Measurements from ENCODE around the gene OPRL1.
"Not testable (repeated sequence)": the region's sequence is repeated elsewhere in the genome, so short reads cannot be mapped to it uniquely, and the experiment has no call there.

OPRL1 gene

DNA sequence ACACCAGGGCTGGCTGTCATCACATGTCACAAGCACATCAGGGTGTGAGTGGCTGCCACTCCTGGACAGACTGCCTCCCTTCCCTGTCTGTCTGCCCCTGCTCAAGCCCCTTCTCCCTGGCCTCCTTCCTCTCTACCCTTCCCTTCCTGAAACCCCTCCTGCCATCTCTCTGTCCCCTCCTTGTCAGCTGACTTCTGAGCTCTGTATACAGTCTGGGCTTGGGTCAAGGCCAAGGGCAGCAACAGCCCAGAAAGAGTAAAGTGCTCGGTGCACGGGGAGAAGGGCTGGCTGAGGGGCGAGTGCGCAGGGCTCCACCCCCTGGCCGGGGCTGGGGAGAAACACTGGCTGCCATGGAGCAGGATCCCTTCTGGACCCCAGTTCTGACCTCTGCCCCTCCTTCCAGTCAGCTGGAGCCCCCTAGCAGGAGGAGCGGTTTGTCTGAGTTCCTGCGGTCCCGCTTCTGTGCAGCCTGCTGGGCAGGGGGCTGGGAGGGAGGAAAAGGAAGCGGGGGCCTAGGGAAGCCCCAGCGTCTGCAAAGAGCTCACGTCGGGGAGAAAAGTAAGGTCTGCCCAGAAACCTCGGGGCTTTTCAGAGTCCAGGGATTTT, 2.3 kb downstream of the OPRL1 start:
- no peaks in the 10 kb centered on the region for H3K36me3 ChIP-seq
- peak overlapping the region; percentile 58; the same call in 1 of the 2 replicates for H3K27ac ChIP-seq
- peak overlapping the region; percentile 73 for H3K4me3 ChIP-seq
- peaks cover 35% of the 10 kb centered on the region for H3K27me3 ChIP-seq
- TF ChIP-seq Cebpa-rat (IDR thresholded peaks at IDR 0.05) = no peak
- peaks cover 21% of the 10 kb centered on the region for H4K20me1 ChIP-seq
- H3K9me3 ChIP-seq = peaks cover 14% of the 10 kb centered on the region
- H3K4me1 ChIP-seq = peaks cover 62% of the 10 kb centered on the region
- H3K4me2 ChIP-seq = peak overlapping the region; percentile 99
- H3K9ac ChIP-seq = peak overlapping the region; percentile 55

DNA sequence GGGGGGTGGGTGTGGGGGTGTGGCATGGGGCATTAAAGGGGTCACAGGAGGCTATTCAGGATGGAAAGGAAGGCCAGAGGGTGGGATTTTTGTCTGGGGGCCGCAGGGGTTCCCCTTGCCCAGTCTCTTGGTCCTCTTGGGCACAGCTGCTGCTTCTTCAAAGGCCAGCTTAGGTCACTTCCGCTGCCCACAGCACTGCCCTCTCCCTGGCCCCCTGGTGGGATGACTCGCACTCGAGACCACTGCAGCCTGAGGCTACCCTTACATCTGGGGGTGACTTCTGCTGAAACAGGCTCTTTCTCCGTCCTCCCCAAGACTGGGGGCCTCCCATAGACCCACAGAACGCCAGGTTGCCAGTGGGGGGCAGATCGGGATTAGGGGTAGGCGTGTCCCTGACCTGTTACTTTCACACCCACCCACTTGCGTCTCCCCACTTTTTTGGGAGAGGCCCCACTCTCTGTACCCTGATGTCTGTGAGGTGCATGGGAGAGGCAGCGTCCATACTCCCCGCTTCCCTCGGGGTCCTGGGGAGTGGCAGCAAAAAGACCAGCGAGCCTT, 3.0 kb downstream of the OPRL1 start:
- peak overlapping the region; percentile 99 for H3K4me2 ChIP-seq
- no peaks in the 10 kb centered on the region for H3K36me3 ChIP-seq
- H4K20me1 ChIP-seq = peaks cover 21% of the 10 kb centered on the region
- H3K27me3 ChIP-seq = peaks cover 37% of the 10 kb centered on the region
- peaks cover 20% of the 10 kb centered on the region for H3K9me3 ChIP-seq
- H3K9ac ChIP-seq = peak overlapping the region; percentile 55; the same call in 1 of the 2 replicates
- no peak for TF ChIP-seq Cebpa-rat (IDR thresholded peaks at IDR 0.05)
- peaks cover 56% of the 10 kb centered on the region for H3K4me1 ChIP-seq
- H3K4me3 ChIP-seq = peak overlapping the region; percentile 73
- peak overlapping the region; percentile 30; the same call in 1 of the 2 replicates for H3K27ac ChIP-seq

DNA sequence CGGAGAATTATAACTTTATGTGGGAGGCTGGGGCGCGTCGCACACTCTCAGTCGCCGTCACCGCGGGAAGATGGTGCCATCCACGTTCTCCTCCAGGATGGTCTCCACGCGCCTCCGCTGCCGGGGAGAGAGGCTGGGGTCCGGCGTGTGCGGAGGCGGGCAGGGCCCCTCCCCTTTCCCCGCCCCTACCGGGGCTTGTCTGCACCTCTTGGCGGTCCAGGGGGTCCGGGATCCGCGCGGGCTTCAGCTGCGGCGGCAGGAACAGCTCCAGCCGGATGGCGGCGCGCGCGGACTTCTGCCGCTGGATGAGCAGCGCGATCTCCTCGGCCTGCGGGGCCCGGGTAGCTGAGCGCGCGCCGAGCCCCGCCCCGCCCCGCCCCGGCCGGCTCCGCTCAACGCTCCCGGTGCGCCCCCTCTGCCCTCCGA, 3.5 kb downstream of the OPRL1 start:
- Histone ChIP-seq H3K4me1 (peaks cover 52% of the 10 kb centered on the region), H3K27ac (peak overlapping the region; percentile 38; the same call in 1 of the 2 replicates), H3K9ac (peak overlapping the region; percentile 66), H3K4me3 (peak overlapping the region; percentile 73), H3K36me3 (no peaks in the 10 kb centered on the region), H3K9me3 (peaks cover 24% of the 10 kb centered on the region), H3K27me3 (peaks cover 42% of the 10 kb centered on the region), H4K20me1 (peaks cover 23% of the 10 kb centered on the region), H3K4me2 (peak overlapping the region; percentile 99)
- no peak for TF ChIP-seq Cebpa-rat (IDR thresholded peaks at IDR 0.05)

DNA sequence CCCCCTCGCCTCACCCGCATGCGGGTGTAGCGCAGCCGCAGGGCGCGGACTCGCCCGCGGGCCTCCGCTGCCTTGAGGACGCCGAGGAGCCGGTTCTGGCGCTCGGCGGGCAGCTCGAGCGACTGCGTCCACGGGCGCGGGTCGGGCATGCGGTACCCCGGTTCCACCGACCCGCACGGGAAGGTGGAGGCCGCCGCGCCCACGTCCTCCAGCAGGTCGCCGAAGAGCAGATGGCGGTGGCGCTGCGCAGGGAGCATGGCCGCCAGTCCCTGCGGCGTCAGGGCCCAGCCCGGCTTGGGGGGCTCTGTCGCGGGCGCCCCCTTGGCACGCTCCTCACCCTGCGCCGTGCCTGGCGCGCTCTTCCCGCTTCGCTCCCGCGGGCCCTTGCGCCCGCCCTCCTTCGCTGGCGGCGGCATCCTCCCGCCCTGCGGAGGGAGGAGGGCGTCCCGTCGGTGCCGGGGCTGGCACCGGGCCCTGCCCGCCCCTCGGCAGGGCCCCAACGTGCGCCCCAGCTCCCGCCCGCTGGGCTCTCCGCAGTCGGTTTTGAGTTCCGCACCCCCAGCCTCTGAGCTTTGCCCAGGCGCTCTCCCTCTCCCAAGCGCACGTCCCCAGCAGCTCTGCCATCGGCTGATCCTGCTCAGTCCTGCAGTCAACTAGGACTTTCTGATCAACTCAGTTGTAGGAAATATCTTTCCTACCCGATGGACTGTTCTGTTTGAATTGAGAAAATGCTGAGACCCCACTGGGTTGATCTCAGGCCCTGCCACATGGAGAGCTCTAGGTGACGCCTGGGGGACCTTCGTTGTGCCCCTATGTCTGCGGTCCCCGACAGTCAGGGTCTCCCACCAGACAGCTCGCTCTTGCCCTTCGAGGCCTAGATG, 4.2 kb downstream of the OPRL1 start, which contains the start of gene LKAAEAR1:
TSS of gene LKAAEAR1 (minus strand) at position 595 of the 881 bp plus-strand sequence. CDS start at position 416, 179 bp downstream.
- peak within 1 kb of the TSS; percentile 66 for H3K9ac ChIP-seq
- peaks cover 25% of the 10 kb centered on the region for H3K9me3 ChIP-seq
- H3K4me2 ChIP-seq = peak within 1 kb of the TSS; percentile 99
- peaks cover 47% of the 10 kb centered on the region for H3K27me3 ChIP-seq
- H3K36me3 ChIP-seq = no peaks in the 10 kb centered on the region
- peaks cover 29% of the 10 kb centered on the region for H4K20me1 ChIP-seq
- H3K4me1 ChIP-seq = peaks cover 46% of the 10 kb centered on the region
- H3K27ac ChIP-seq = peak within 1 kb of the TSS; percentile 38; the same call in 1 of the 2 replicates
- peak within 1 kb of the TSS; percentile 73 for H3K4me3 ChIP-seq
- TF ChIP-seq Cebpa-rat (IDR thresholded peaks at IDR 0.05) = no peak

DNA sequence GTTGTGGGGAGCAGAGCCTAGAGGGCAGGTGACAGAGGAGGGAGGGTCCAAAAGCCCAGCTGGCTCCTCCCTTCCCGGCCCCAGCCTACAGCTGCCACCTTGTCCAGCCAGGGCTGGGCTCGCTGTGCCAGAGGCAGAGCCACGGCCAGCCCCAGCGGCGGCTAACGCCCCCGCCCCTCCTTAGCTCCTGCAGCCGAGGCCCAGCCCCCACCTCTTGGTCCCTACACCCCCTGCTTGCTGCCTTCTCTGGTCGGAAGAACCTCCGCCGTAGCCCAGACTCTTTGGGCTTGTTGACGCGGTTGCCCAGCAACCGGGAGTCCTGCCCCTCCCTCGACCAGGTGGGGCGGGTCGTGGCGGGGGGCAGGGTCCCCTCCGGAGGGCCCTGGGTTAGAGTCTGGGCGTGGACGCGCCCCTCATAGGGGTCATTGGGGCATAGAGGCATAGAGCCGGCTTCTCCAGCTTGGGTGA, 4.8 kb downstream of the OPRL1 start:
- Histone ChIP-seq H3K4me2 (peak overlapping the region; percentile 99), H3K9ac (no peak overlapping the region), H4K20me1 (peaks cover 36% of the 10 kb centered on the region), H3K9me3 (peaks cover 25% of the 10 kb centered on the region), H3K36me3 (no peaks in the 10 kb centered on the region), H3K4me1 (peaks cover 45% of the 10 kb centered on the region), H3K4me3 (0 out of 2 replicates have a peak overlapping the region, but pooled peaks have one; percentile 73), H3K27ac (no peak overlapping the region), H3K27me3 (peaks cover 54% of the 10 kb centered on the region)
- no peak for TF ChIP-seq Cebpa-rat (IDR thresholded peaks at IDR 0.05)

DNA sequence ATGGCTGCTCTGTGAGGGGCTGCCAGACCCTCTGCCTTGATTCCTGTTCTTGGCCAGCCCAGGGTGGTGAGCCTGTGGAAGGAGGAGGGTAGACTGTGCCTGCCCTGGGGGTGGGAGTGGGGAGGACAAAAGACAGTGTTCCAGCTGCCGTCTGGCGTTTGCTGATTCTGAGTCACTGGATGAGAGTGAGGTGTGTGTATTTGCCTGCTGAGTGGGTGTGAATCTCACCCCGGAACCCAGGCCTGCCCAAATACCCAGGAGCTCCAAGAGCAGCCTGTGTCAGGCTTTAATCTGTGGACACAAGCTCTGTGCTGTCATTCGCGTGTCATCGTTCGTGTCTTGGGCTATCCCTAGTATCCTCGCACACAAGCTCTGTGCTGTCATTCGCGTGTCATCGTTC, 6.9 kb downstream of the OPRL1 start:
- Histone ChIP-seq H3K9ac (no peak overlapping the region), H3K4me1 (peaks cover 27% of the 10 kb centered on the region), H3K4me2 (no peak overlapping the region), H3K4me3 (no peak overlapping the region), H3K27me3 (peaks cover 58% of the 10 kb centered on the region), H4K20me1 (peaks cover 45% of the 10 kb centered on the region), H3K9me3 (peaks cover 25% of the 10 kb centered on the region), H3K27ac (no peak overlapping the region), H3K36me3 (no peaks in the 10 kb centered on the region)
- TF ChIP-seq Cebpa-rat (IDR thresholded peaks at IDR 0.05) = no peak

DNA sequence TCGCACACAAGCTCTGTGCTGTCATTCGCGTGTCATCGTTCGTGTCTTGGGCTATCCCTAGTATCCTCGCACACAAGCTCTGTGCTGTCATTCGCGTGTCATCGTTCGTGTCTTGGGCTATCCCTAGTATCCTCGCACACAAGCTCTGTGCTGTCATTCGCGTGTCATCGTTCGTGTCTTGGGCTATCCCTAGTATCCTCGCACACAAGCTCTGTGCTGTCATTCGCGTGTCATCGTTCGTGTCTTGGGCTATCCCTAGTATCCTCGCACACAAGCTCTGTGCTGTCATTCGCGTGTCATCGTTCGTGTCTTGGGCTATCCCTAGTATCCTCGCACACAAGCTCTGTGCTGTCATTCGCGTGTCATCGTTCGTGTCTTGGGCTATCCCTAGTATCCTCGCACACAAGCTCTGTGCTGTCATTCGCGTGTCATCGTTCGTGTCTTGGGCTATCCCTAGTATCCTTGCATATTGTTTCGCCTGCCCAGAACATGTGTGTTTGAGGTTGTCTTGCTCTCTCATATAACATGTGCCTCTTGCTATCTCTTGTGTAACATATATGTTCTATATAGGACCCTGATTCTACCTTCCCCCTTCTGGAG, 7.4 kb downstream of the OPRL1 start:
- not testable (repeated sequence) for H3K9ac ChIP-seq, H3K4me2 ChIP-seq, H3K27ac ChIP-seq, H3K36me3 ChIP-seq, H3K4me3 ChIP-seq
- peaks cover 25% of the 10 kb centered on the region for H3K9me3 ChIP-seq
- peaks cover 47% of the 10 kb centered on the region for H4K20me1 ChIP-seq
- H3K4me1 ChIP-seq = peaks cover 25% of the 10 kb centered on the region
- peaks cover 58% of the 10 kb centered on the region for H3K27me3 ChIP-seq

DNA sequence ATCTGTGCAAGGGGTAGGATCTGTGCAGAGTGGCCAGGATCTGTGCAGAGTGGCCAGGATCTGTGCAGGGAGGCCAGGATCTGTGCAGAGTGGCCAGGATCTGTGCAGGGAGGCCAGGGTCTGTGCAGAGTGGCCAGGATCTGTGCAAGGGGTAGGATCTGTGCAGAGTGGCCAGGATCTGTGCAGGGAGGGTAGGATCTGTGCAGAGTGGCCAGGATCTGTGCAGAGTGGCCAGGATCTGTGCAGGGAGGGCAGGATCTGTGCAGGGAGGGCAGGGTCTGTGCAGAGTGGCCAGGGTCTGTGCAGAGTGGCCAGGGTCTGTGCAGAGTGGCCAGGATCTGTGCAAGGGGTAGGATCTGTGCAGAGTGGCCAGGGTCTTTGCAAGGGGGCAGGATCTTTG, 8.7 kb downstream of the OPRL1 start:
- H3K27me3 ChIP-seq = peaks cover 51% of the 10 kb centered on the region
- peaks cover 22% of the 10 kb centered on the region for H3K4me1 ChIP-seq
- not testable (repeated sequence) for H3K36me3 ChIP-seq, H3K9ac ChIP-seq, H3K4me2 ChIP-seq, H3K4me3 ChIP-seq, H3K27ac ChIP-seq
- H4K20me1 ChIP-seq = peaks cover 54% of the 10 kb centered on the region
- peaks cover 25% of the 10 kb centered on the region for H3K9me3 ChIP-seq

DNA sequence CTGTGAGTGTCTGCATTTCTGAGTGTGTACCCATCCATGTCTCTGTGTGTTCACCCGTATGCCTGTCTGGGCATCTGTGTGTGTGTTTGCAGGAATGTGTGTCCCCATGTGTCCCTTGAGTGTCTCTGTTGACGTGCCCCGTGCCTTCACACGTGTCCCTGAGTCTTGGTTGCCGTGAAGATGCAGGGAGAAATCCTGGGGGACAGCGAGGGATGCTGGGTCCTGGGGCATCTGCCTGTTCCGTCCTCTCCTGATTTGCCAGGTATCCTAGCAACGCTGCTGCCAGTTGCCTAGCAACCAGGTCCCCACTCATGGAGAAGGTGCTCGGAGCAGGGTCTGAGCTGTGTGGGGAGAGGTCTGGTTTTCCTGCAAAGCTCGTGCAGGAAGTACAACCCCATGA, 10.3 kb downstream of the OPRL1 start:
- Histone ChIP-seq H3K4me2 (no peak overlapping the region), H3K9ac (no peak overlapping the region), H3K27me3 (peaks cover 35% of the 10 kb centered on the region), H3K4me3 (no peak overlapping the region), H3K4me1 (peaks cover 11% of the 10 kb centered on the region; the same call in 1 of the 2 replicates), H3K36me3 (no peaks in the 10 kb centered on the region), H3K9me3 (peaks cover 25% of the 10 kb centered on the region), H3K27ac (no peak overlapping the region), H4K20me1 (peaks cover 40% of the 10 kb centered on the region)
- TF ChIP-seq Cebpa-rat (IDR thresholded peaks at IDR 0.05) = no peak
